ENCODE measurements around the gene ZNF213.

ZNF213 gene, protein sequence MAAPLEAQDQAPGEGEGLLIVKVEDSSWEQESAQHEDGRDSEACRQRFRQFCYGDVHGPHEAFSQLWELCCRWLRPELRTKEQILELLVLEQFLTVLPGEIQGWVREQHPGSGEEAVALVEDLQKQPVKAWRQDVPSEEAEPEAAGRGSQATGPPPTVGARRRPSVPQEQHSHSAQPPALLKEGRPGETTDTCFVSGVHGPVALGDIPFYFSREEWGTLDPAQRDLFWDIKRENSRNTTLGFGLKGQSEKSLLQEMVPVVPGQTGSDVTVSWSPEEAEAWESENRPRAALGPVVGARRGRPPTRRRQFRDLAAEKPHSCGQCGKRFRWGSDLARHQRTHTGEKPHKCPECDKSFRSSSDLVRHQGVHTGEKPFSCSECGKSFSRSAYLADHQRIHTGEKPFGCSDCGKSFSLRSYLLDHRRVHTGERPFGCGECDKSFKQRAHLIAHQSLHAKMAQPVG
- total RNA-seq = 8.0 to 10.1 reads per million in 2 donors

DNA sequence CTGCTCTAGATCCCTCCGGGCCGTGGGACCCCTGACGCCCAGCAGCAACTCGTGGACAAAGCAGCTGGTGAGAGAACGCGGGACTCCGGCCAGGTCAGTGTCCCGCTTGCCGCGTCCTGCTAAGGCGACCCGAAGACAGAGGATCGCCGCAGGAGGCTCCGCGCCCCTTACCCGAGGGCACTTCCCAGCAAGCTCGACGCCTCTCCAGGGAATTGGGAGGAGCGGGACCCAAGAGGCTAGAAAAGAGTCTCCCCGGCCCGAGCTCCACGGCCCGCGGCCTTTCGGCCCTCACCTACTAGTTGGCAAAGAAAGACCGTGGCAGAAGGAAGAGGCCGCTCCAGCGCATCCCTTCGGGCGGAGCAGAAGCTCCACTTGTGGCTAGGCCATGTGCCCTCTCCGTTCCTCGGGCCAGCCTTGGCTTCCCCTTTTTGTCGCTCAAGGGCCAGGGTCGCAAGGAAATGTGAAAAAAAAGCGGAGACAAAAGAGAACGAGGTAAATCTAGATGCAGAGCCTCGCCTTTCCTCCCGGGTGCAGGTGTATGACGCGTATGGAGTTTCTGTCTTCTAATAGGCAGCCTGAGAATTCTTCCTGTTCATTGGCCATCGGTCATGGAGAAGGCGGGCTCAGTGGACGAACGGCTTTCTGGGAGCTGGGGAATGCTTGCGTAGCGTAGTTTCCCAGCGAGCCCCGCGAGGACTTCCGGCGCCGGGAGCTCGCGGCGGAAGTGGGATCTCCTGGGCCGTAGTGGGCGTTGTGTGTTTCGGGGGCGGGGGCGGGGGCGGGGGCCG is at the start of gene ZNF213:
Gene ZNF213 (plus strand): TSS at position 692 of the 788 bp plus-strand sequence. CDS start 2,252 bp downstream, outside the sequence.
- peak; percentile 73 for DNase-seq

DNA sequence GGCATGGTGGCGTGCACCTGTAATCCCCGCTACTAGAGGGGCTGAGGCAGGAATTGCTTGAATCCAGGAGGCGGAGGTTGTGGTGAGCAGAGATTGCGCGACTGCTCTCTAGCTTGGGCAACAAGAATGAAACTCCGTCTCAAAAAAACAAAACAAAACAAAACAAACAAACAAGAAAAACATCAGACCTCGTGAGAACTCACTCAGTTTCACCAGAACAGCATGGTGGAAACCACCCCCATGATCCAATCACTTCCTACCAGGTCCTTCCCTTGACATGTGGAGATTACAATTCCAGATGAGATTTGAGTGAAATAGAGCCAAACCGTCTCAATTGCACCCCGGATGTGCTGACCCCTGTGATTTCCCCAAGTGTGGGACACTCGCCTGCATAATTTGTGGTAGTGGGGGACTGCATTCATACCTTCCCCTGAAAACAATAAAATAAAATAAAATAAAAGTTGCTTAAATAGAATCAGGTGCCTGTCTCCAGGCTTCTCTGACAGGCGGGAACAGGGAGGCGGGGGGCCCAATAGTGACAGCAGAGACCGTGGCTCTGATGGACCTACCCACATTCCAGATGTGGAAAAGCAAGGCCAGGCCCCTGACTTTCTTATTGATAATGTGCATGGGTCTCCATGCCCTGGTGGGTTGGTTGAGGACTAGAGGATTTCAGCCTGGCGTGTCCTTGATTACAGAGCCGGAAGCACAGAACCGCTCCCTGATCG is 48.8 kb upstream of the ZNF213 start:
- no peak for DNase-seq

DNA sequence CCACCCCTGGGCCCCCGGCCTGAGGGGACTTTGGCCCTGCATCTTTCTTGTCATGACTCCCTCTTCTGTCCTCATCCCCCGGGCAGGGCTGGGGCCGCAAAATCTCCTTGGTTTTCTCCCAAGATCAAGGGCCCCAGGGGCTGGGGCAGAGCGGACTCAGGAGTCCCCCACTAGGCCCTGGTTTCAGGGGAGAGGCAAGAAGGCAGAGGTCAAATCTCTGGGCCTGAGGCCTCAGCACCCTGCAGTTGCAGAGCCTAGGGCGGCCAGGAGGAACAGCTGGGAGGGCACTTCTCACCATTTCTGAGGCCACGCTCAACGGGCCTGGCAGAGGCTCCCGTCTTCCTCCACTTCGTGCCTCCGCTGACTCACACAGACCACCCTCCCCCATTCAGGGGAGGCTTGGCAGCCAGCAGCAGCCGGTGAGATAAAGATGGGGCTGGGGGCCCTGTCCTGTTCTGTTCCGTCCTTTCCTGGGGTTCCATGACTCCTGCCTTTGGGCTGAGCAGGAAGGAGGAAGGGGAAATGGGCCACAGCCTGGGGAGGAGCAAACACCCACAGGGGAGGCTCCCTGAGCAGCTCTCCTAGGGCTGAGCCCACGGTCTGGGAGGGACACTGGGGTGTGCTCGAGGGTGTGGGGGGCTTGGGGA is 48.1 kb upstream of the ZNF213 start:
- DNase-seq = no peak

DNA sequence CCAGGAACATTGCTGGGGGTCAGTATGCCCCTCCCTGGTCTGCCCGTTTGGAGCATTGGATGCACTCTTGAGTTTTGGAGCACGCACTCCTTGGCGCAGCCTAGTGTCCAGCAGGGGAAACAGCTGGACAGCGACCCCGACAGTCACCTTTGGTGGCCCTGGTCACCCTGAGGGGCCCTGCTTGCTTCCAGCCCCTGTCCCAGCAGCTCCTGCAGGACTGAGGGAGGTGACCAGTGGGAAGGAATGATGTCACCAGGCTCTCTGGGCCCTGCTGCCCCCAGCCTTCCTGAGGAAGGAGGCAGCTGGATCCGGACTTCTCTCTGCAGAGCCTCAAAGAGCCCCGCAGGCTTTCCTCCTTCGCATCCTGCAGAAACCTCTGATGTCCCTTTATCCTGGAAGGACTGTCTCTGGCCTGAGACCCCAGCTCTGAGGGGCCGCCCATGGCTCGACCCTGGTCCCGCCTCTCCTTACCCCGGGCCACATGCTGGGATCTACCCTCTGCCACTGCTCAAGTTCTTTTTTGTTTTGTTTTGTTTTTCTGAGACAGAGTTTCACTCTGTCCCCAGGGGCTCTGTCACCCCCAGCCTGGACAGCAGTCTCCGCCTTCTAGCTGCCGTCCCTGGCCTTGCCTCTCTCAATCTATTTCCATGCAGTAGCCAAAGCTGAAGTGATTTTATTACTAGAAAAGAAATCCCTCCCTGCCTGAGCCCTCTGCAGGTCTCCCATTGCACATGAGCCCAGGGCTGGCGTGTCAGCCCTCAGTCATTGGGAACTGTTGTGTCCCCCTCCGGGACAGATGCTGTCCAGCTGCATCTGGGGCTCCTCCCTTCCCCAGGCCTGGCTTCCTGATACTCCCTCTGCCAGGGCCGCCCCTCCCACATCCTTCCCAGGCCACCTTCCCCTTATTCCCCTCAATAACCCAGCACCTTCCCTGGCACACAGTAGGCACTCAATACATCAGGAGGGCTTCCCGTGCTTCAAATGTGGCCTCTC is 47.3 kb upstream of the ZNF213 start:
- DNase-seq = no peak

DNA sequence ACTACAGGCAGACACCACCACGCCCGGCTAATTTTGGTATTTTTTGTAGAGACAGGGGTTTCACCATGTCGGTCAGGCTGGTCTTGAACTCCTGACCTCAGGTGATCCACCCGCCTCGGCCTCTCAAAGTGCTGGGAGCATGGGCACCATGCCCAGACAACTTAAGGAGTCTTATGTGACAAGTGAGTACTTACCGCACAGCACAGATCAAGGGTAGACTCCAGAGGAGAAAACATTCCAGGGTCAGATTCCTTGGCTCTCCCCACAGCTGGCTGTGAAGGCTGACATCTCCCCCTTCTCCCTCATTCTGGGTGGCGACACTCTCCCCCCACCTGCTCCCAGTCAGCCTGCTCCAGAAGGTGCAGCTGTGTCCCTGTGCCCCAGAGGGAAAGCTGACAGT is 46.4 kb upstream of the ZNF213 start:
- no peak for DNase-seq

DNA sequence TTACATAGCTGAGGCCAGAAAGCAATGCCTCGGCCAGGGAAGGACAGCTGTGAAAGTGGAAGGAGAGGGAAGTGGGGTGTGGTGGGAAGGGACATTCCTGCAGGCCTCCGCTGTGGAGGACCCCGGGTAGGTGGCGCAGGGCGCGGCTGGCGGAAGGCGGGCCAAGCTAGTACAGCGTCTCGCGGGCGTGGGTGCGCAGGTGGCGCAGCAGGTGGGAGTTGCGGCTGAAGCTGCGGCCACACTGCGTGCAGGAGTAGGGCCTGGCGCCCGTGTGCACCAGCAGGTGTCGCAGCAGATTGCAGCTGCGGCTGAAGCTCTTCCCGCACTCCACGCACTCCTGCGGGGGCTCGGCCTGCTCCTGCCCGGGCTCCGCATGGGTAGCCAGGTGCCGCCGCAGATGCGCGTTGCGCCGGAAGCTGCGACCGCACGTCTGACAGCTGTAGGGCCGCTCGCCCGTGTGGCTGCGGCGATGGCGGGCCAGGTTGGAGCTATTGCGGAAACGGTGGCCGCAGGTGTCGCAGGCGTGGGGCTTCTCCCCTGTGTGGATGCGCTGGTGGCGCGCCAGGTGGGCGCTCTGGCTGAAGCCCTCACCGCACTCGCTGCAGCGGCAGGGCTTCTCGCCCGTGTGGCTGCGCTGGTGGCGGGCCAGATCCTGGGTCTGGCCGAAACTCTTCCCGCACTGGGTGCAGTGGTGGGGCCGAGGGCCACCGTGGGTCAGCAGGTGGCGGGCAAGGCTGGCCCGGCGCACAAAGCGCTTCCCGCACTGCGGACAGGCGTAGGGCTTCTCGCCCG is 45.7 kb upstream of the ZNF213 start:
- DNase-seq = no peak

DNA sequence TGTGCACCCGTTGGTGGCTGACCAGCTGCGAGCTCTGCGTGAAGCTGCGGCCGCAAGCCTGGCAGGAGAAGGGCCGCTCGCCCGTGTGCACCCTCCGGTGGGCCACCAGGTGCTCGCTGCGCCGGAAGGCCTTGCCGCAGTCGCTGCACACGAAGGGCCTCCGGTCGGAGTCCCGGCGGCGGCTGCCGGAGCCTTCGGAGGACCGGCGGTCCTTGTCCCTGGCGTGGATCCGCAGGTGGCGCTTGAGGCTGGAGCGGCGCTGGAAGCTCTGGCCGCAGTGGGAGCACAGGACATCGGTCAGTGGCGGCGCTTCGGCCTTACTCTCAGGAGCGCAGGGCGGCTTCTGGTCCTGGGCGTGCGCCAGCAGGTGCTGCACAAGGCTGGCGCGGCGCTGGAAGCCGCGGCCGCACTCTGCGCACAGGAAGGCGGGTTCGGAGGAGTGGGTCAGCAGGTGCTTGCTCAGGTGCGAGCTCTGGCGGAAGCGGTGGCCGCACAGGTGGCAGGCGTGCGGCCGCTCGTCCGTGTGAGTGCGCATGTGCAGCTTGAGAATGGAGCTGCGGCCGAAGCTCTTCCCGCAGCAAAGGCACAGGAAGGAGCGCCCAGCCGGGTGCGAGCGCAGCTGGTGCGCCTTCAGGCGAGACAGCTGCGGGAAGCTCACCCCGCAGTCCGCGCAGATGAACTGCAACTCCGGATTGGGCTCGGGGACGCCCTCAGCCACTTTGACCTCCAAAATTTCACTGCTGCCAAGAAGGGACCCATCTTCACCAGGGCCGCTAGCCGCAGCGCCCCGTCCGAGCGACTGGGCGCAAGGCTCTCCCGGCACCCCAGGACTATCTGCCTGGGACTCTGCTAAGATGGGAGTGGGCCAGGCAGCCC is 44.9 kb upstream of the ZNF213 start:
- no peak for DNase-seq

DNA sequence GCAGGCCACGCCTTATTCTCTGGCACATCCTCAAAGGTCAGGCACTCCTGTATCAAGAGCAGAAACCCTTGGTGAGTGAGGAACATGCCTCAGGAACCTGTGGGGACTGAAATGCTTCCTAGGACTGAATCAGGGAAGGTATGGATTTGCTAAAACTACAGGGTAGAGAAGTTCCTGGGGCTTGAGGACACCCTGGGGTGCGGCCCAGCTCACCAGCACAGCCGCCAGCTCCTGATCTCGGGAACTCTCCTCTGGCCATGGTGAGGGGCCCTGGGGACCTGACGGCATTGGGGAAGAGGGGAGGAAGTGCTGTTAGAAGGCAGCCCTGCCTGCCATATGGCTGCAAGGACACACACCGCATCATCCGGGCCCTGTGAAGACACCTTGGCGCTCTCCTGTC is 43.3 kb upstream of the ZNF213 start:
- no peak for DNase-seq

DNA sequence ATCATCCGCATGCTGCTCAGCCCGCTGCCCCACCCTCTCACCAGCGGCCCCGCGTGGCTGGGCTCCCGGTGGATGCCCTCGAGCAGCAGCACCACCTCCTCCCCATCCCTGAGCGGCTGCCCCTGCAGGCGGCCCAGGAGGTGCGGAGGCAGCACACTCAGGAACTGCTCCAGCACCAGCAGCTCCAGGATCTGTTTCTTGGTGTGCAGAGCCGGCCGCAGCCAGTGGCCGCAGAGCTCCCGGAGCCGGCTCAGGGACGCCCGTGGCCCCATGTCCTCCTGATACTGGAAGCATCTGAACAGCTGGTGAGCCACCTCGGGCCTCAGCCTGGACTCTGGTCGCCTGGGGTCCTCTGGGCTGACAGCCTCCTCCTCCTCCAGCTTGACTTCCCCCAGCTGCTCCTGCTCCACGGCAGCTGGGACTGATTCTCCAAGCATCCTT is 42.3 kb upstream of the ZNF213 start:
- no peak for DNase-seq

DNA sequence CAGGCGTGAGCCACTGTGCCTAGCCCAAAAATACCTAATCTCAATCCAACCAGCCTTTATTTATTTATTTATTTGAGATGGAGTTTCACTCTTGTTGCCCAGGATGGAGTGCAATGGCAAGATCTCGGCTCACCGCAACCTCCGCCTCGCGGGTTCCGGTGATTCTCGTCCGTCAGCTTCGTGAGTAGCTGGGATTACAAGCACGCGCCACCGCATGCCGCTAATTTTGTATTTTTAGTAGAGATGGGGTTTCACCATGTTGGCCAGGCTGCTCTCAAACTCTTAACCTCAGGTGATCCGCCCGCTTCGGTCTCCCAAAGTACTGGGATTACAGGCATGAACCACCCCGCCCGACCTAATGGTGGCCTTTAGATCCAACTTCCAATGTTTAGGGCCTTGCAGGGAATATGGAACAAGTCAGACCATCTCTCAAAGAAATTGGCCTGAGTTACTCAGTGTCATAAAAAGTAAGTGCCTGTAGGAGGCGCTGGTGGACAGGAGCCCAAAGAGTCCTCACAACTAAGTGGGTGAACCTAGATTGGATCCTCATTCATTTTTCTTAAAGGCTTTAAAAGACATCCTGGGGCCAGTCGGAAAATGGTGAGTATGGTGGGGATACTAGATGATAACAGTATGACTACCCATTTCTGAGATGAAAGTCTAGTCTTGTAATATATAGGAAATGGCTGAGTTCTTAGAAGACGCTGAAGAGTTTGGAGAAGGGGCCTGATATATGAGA is 40.4 kb upstream of the ZNF213 start:
- no peak for DNase-seq

DNA sequence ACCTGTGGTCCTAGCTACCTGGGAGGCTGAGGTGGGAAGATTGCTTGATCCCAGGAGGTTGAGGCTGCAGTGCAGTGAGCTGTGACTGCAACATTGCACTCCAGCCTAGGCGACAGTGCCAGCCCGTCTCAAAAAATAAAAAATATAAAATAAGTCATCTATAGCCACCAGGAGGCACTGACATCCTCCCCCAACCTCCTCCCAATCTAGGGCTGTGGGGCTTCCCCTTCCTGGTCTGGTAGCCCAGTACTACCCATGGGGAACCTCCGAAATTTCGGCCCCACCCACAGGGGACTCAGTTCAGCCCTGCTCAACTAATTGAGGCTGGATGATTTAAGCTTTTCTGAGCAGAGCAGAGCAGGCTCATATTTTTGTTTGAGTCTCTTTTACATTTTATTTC is 39.0 kb upstream of the ZNF213 start:
- no peak for DNase-seq

DNA sequence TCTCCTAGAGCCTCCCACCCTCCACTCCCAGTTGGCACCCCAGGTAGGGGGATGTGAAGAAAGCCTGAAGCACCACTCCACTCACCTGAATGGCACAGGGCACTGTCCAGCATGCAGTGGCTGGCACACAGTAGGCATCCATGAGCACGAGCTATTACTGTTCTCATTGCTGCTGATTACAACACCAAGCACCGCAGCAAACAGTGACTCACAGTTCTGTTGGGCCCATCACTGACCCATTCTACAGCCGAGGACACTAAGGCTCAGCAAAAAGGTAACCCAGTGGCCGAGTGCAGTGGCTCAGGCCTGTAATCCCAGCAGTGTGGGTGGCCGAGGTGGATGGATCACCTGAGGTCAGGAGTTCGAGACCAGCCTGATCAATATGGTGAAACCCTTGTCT is 38.5 kb upstream of the ZNF213 start:
- DNase-seq = no peak

DNA sequence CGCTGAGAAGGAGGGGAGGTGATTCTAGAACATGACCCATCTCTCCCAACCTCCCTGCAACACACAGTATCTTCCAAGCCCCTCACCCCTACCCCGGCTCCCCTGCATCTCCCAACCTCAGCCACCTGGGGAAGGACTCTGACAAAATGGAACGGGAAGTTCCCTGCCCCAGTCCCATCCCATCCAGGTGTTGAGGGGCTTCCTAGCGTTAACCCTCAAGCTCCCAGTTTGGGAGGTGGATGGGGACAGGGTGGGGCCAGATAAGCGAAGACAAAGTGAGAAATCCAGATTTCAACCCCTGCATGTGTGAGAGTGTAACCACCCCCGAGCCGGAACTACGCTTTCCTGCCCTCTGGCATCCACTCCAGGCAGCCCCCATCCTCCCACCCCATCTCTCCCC is 37.6 kb upstream of the ZNF213 start:
- no peak for DNase-seq

DNA sequence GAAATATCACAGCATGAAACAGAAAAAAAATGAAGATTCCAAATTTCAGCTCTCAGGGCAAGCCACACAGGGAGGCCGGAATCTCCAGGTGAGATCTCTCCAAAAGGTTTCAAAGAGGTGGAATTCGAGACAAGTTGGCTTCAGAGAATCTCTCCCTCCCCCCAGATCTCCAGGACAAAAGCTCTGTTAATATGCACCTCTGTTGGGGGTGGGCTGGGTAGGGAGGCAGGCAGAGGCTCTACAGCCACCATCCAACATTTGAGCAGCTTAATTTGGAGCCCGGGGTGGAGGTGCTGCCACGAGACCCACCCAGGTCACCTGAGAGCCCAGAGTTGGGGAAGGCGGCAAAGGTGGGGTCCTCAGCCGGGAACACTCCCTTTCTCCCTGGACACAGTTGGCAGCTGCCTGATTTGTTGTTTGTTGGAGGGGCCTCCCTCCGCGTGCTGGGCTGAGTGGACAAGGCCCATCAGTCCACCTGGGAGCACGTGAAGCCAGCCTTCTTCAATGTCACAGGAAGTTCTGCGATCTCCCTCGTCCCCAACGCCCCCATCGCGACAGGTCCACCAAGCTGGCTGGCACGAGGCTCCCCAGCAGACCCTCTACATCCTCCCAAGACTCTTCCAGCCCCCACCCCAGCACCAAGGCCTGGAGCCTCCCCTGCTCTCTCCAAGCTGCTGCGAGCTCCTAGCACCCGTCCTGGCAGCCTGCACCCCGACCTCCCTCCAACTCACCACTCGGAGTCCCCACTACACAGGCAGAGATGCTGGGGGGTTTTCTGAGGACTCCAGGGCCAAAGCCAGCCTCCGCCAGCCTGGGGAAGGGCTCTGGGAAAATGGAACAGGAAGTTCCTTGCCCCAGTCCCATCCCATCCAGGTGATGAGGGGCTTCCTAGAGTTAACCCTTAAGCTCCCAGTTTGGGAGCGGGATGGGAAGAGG is 36.1 kb upstream of the ZNF213 start, which contains the start of gene ZSCAN10:
Gene ZSCAN10 (minus strand): TSS at position 836 of the 936 bp plus-strand sequence. CDS start 6,357 bp downstream, outside the sequence.
- no peak for DNase-seq

DNA sequence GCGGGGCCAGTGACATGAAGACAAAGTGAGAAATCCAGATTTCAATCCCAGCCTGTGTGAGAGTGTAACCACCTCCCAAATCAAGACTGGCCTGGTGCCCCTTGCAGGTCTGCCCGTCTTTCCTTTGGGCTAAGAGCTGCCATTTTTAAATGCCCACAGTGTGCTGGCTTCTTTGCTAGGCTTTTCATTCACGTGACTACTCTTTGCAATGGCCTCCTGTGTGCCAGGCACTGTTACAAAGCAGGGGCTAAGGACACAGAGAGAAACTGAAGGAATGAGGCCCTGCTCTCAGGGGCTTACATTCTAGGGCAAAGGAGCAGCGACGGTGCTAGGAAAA is 35.5 kb upstream of the ZNF213 start:
- no peak for DNase-seq

DNA sequence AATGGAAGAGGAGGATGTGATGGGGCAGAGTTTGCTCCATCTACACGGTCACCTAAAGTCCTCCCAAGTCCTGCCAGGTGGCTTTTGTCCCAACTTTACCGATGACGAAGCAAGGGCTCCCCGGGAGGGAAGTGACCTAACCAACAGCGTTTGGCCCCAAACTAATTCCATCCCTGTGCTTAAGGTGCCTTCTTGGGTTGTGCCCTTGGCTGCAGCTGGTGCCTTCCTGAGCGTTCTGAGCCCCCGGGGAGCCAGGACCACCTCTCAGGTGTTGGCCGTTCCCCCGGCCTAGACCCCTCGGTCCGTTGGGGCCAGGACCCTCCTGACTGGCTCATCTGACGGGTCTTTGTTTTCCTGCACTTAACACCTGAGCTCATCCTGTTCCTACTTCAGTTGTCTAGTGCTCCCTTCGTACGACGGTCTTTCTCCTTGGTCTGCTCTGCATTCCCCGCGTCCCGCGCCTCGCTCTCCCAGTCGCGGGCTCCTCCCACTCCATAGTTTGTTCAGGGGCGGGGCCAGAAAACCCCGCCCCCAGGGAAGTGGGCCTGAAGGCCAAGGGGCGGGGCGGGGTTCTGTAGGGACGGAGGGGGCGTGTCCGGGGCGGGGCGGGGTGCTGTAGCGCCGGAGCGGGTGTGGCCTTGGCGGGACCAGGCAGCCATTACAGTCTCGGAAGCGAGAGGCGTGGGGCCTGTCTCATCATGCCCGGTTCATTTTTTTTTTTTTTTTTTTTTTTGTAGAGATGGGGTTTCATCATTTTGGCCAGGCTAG is 34.9 kb upstream of the ZNF213 start:
- peak; percentile 72 for DNase-seq

All from activated gamma-delta T cell (primary cell).